HepG2 (cell line): Measurements from ENCODE around the gene TMEM131. TPM values are rescaled to one million over a fixed set of nuclear protein-coding genes. Genes with fewer than 3 reads are reported as not detected.

Experiments used
- ATAC-seq: fragments of 200-7000 bp; cut with Tn5 transposase; 3 replicates; pipeline ENCODE4 v1.9.1; 2020; ENCODE audit warnings: mild to moderate bottlenecking, moderate library complexity
- BruUV-seq: library from RNA; stranded (reverse); fragments of 400-500 nt; replicated peaks from 2 replicates; lab custom pipeline; 2021; lab: Mats Ljungman, UMichigan
- CTCF ChIA-PET: fragments of 300-600 bp; formaldehyde crosslinking; extraction: SDS; loops from one replicate; lab custom pipeline; 2021; ENCODE audit warnings: low total read pairs, inconsistent platforms, low intra/inter-chr PET ratio; lab: Yijun Ruan, JAX
- POLR2A ChIA-PET: fragments of 350-600 bp; sonication (Branson Sonifier 250); formaldehyde crosslinking; loops from one replicate; lab custom pipeline; 2020; ENCODE audit warnings: antibody characterized with exemption, inconsistent platforms; lab: Yijun Ruan, JAX
- DNase-seq: peaks from one replicate; pipeline ENCODE4 v3.0.0-alpha.2; 2015; ENCODE audit warnings: low spot score
- FAIRE-seq: peaks from 3 replicates; lab custom pipeline; 2011; peaks lifted over from hg19 to GRCh38; lab: Jason Lieb, UNC
- H2AFZ ChIP-seq: one replicate; pipeline ENCODE4 v1.6.1; 2011; ENCODE audit warnings: low read length, inconsistent platforms
- H3K27ac ChIP-seq: fragments of 300-600 bp; 3 replicates; pipeline ENCODE4 v1.8.0; 2011; ENCODE audit warnings: mixed run types, mild to moderate bottlenecking, mixed read lengths, low read length, inconsistent platforms; ENCODE audit not compliant: insufficient read depth; ENCODE audit errors: extremely low read length
- H3K27me3 ChIP-seq, 2 experiments: fragments of 200-600 bp in 1 of 2; 2 replicates in 1 of 2; 3 replicates in 1 of 2; pipeline versions ENCODE4 v1.6.0 to v1.8.0; 2011; ENCODE audit warnings: low read length in 2 of 2, mild to moderate bottlenecking in 2 of 2, moderate library complexity in 2 of 2, inconsistent platforms in 1 of 2; ENCODE audit not compliant: insufficient read depth in 2 of 2, control insufficient read depth in 1 of 2
- H3K36me3 ChIP-seq, 2 experiments: fragments of 200-600 bp in 1 of 2; replicated peaks in 1 of 2; 2 replicates in 1 of 2; 3 replicates in 1 of 2; pipeline versions ENCODE4 v1.5.1 to v1.8.0; 2011; ENCODE audit warnings: low read length in 2 of 2, inconsistent platforms in 1 of 2; ENCODE audit not compliant: insufficient read depth in 2 of 2, control insufficient read depth in 1 of 2
- H3K4me1 ChIP-seq: 2 replicates; pipeline ENCODE4 v1.5.1; 2012; ENCODE audit warnings: low read length, inconsistent platforms; ENCODE audit not compliant: insufficient read depth
- H3K4me2 ChIP-seq: 2 replicates; pipeline ENCODE4 v1.6.0; 2011; ENCODE audit warnings: low read depth, low read length, inconsistent platforms
- H3K4me3 ChIP-seq, 3 experiments: fragments of 200-600 bp in 1 of 3; sonication (generic), shearing (Covaris generic) in 1 of 3; replicated peaks in 1 of 3; 2 replicates each; pipeline ENCODE4 v1.5.1; 2011 to 2016; ENCODE audit warnings: low read length in 3 of 3, inconsistent platforms in 2 of 3, low read depth in 2 of 3, mild to moderate bottlenecking in 2 of 3, control low read depth in 1 of 3, mixed read lengths in 1 of 3; ENCODE audit not compliant: insufficient read depth in 1 of 3
- H3K79me2 ChIP-seq: one replicate; pipeline ENCODE4 v1.6.1; 2011; ENCODE audit warnings: low read length, inconsistent platforms; ENCODE audit not compliant: insufficient read depth
- H3K9ac ChIP-seq: 2 replicates; pipeline ENCODE4 v1.6.0; 2011; ENCODE audit warnings: mild to moderate bottlenecking, low read depth, low read length, inconsistent platforms; ENCODE audit not compliant: insufficient read depth
- H3K9me3 ChIP-seq: 2 replicates; pipeline ENCODE4 v1.5.1; 2012; ENCODE audit warnings: mild to moderate bottlenecking, low read length
- H4K20me1 ChIP-seq: 2 replicates; pipeline ENCODE4 v1.6.0; 2011; ENCODE audit warnings: inconsistent platforms, mild to moderate bottlenecking, low read length, moderate library complexity; ENCODE audit not compliant: insufficient read depth
- IKZF1 ChIP-seq: fragments of 450-650 bp; IDR thresholded peaks from 2 replicates; pipeline ENCODE4 v1.7.1; 2016
- PATZ1 ChIP-seq: sonication (generic); formaldehyde crosslinking; IDR thresholded peaks from 2 replicates; pipeline ENCODE4 v1.4.0; 2020; ENCODE audit warnings: missing genetic modification reagents
- SAFB2 ChIP-seq: sonication (generic); formaldehyde crosslinking; IDR thresholded peaks from 2 replicates; pipeline ENCODE4 v1.5.1; 2020; ENCODE audit warnings: missing genetic modification reagents, low read depth, mild to moderate bottlenecking, borderline replicate concordance
- ZFP41 ChIP-seq: sonication (generic); formaldehyde crosslinking; IDR thresholded peaks from 2 replicates; pipeline ENCODE4 v1.4.0; 2020; ENCODE audit warnings: mild to moderate bottlenecking, missing genetic modification reagents, borderline replicate concordance
- ZUFSP ChIP-seq: sonication (generic); formaldehyde crosslinking; IDR thresholded peaks from 2 replicates; pipeline ENCODE4 v1.9.0; 2021; ENCODE audit warnings: missing genetic modification reagents, mild to moderate bottlenecking, borderline replicate concordance
- WGBS: methylation state at CpG from one replicate; pipeline ENCODE4 v1.1.6; 2017; ENCODE audit warnings: low lambda C conversion rate; 5-methylcytosine and 5-hydroxymethylcytosine counted together
- in situ Hi-C: cut with HindIII; loops from 2 replicates; pipeline ENCODE4 v1.10.0; 2017; ENCODE audit warnings: low pct_unique_long_range_greater_than_20kb; ENCODE audit not compliant: extremely low pct_ligation_motif_present
- intact Hi-C: fragments of 100-400 bp; cut with micrococcal nuclease; formaldehyde crosslinking; loops from one replicate; pipeline ENCODE4 v1.10.0; 2022; ENCODE audit not compliant: unreplicated experiment
- polyA plus RNA-seq, 8 experiments: library from polyadenylated mRNA; depleted of rRNA in 3 of 8; stranded (reverse) in 7 of 8; unstranded in 1 of 8; fragments of >200 nt; fragmentation: Illumina TruSeq in 4 of 8; extraction: Trizol in 4 of 8; gene quantifications; 2 replicates each; pipeline versions ENCODE4 v1.2.1 to v1.2.3, GENCODE V29; 2011 to 2016; ENCODE audit warnings: low read depth in 4 of 8, missing spikeins in 1 of 8, mixed read lengths in 1 of 8; ENCODE audit not compliant: insufficient read depth in 1 of 8
- total RNA-seq, 5 experiments: library from RNA; depleted of rRNA; stranded (reverse); fragments of >200 nt; fragmentation: Illumina TruSeq; extraction: Trizol; gene quantifications; 2 replicates each; pipeline ENCODE4 v1.2.3, GENCODE V29; 2016; ENCODE audit warnings: low read depth in 1 of 5

Gene TMEM131
- total and polyA plus RNA-seq, 2 of the 13 experiments (the other 11 are each of a cell fraction or from before 2014, with no cell fraction given) = 17.9 to 19.5 TPM

DNA sequence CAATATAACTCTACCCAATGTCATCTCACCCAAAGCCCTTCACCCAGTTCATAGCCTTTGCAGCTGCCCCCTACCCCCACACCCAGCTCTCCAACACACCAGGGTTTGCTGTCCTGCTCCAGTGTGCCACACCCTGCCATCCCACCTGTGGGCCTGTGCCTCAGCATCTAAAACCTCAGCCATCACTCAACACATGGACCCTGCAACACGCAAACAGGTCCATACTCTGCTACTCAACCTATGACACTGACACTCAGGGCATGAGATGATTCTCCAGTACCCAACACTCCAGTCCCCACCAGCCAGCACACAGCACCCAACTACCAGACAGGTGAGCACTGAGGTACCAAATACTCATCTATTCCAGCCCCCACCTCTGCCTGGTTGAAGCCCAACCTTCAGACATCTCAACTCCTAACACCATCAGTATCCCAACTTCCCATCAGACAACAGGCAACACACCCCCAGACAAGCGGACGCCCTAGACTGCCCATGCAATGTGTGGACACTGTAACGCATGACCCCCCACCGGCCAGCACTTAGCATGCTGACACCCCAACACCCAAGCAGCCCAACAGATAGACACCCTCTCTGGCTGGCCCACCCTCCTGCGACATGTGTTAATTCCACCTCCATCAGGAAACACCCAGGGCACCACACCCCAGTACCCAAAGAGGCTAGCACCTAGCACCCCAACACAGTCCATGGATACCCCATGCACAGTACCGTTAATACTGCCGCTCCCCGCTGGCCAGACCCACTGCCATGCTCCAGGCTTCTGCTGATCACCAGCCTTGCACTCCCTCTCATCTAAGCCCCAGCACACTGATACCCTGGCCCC, 257.3 kb downstream of the TMEM131 start:
- Histone ChIP-seq H3K4me2 (no peak overlapping the region), H2AFZ (no peak overlapping the region), H3K4me3 (no peak overlapping the region), H3K27me3 (peaks cover 2 to 27% of the 10 kb centered on the region in 2 experiments; a peak in 4 of 5 replicates), H3K4me1 (peaks cover 23% of the 10 kb centered on the region)
- in situ Hi-C loops = no loop called here
- ATAC-seq = peak; percentile 6; the same call in 2 of the 3 replicates
- WGBS = 49% methylated on average over 9 of the region's 9 CpGs
- intact Hi-C loops = no loop called here
- CTCF ChIA-PET = no interaction called here
- FAIRE-seq = no peak
- DNase-seq = no peak
- no peak for TF ChIP-seq SAFB2 (CRISPR knock-in tag)
- TF ChIP-seq IKZF1 = no peak
- TF ChIP-seq PATZ1 = no peak
- TF ChIP-seq ZFP41 (CRISPR knock-in tag) = no peak
- TF ChIP-seq ZUFSP (CRISPR knock-in tag) = no peak
- TF ChIP-seq, all 625 proteins: peak for 0
- Histone ChIP-seq H3K9ac (no peak overlapping the region), H3K36me3 (no peaks in the 10 kb centered on the region), H4K20me1 (no peaks in the 10 kb centered on the region), H3K79me2 (no peaks in the 10 kb centered on the region), H3K27ac (no peak overlapping the region), H3K9me3 (no peaks in the 10 kb centered on the region)
- no TSS peak for BruUV-seq
- POLR2A ChIA-PET = no interaction called here
